Activated CD8-positive, alpha-beta memory T cell treated with anti-CD3 and anti-CD28 coated beads for 1 hour (primary cell): Measurements from ENCODE around the gene TMEM95.

Experiments
- DNase-seq, 2 donors: peaks; one replicate each; pipeline ENCODE4 v3.0.0-alpha.2; 2020; ENCODE audit warnings: low read depth in 1 of 2; ENCODE audit errors: extremely low read depth in 1 of 2

Gene TMEM95, protein sequence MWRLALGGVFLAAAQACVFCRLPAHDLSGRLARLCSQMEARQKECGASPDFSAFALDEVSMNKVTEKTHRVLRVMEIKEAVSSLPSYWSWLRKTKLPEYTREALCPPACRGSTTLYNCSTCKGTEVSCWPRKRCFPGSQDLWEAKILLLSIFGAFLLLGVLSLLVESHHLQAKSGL

DNA sequence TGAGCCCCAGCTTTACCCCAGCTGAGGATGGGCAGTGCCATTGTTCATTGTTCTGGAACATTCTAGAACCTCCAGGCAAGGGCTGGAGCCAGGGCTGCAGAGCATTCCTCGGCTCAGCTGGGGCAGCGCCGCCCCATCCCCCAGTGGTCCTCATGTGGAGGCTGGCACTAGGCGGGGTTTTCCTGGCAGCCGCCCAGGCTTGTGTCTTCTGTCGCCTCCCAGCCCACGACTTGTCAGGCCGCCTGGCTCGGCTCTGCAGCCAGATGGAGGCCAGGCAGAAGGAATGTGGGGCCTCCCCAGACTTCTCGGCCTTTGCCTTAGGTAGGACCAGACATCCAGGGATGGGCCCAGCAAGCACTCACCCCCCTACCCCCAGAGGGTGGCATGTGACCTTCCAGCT lies at the start of gene TMEM95:
TMEM95 (plus strand) TSS at position 104 of the 400 bp plus-strand sequence; CDS start at position 153, 49 bp downstream.
- no peak for DNase-seq

DNA sequence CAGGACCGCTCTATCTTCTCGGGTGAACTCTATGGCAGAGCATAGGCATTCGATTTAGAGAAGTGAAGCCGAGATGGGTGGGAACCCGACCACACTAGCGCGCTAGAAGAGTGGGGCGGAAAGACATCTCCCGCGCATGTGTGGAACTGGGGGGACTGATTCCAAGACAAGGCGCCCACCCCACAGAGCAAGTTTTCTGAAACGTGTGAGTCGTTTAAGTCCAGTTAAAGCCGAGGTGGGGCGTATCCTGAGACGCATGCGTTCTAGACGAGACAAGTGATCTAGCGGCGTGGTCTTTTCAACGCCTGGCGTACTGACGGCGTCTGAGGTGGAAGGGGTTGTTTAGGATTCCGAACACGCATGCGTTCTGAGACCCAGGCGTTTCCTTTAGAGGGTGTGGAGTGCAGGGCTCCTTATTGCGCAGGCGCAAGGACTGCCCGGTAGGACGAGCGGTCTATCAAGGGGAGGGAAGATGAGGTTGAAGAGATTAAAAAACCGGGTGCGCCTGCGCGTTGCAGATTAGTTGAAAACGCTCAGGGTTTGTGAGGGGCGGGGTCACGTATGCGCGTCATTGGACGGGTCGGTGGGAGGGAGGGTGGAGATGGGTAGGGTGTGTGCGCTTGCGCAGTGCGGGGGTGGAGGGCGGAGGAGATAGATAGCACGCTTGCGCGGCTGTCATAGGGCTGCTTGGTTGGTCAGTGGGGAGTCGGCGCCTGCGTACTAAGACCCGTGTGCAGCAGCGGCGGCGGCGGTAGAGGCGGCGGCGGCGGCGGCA lies 47.9 kb upstream of the TMEM95 start, which contains the start of gene EIF5A:
EIF5A (plus strand) TSS at position 718 of the 775 bp plus-strand sequence. CDS start 2,008 bp downstream, outside the sequence.
- DNase-seq, result peak; percentile 100

DNA sequence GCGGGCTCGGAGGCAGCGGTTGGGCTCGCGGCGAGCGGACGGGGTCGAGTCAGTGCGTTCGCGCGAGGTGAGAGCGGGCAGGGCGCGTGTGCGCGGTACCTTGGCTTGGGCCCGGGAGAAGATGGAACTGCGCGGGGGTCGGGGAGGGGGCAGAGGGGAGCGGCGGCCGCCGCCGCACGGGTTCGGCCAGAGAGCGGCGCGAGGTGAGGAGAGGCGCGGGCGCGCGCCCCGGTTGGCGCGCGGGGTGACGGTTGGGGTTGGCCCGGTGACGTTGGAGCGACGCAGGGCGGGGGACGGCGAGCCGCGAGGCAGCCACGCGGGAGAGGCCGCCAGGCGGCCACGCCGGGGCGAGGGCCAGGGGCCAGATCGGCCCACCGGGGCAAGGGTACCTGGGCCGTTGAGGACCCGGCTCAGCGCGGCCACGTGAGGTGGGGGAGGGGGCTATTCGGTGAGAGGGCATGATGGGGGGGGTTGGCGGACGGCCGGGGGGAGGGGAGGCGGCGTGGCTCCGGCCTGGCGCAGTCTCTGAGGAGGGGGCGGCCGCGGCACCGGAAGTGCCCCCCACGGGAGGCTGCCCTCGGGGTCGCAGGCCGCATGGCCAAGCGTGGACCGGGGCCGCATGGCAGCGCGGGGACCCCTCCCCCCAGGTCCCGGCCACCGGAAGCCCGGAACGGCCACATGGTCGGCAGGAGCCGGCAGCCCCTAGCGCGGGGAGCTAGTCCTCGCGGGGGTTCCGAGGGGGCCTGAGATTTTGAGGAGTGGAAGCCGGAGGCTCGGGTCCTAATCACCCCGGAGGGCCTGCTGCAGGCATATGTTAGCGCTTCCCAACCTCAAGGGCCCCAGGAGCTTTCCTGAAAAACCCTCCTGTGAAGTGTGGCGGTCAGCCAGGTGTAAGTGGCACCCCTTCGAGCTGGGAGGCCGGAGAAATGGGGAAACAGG lies 47.0 kb upstream of the TMEM95 start:
- DNase-seq, result peak in 1 of 2 donors; percentile 33

DNA sequence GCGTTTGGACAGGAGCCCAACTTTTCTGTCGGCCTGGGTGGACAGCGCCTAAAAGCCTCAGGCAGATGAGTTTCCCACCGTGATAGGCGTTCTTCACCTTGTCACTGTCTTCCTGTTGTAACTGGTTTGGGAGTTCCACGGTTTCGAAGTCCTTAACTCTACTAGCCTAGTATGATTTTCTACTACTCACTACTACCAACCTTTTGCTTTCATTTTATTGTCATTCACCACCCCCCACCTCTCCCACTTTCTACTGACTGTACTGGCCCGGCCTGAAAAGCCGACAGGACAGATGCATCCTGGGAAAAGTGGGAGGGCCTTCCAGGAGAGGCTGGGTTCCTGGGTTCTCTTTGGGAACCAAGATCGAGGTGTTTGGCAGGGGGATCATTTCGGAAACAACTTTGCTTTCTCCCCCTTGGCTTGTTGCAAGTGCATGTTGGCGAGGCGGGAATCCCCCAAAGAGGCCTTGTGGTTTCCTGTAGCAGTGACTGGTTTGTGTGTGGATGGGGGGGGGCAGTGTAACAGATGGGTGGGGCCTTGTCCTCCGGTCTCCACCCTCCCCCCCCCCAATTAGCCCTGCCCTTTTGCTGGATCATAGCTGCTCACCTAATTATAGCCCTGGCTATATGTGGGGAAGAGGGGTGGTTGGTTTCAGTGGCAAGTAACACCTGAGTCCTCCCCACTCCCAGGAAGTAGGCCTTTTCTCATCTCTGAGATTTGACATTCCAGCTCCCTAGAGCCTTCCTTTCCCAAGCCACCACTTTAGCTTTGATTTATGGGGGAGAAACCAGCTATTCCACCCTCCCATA lies 46.1 kb upstream of the TMEM95 start:
- DNase-seq, result peak; percentile 69 to 78

DNA sequence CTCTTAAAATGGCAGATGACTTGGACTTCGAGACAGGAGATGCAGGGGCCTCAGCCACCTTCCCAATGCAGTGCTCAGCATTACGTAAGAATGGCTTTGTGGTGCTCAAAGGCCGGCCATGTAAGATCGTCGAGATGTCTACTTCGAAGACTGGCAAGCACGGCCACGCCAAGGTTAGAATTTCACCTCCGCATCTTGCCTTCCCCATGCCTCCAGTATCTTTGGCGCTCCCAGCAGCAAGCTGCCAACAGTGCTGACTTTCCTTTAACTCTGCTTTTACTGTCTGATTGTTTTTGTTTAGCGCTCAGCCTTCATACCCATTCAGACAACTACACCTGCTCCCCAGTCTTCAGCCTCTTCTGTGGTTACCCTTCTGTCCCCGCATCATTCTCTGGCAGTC lies 45.3 kb upstream of the TMEM95 start:
- DNase-seq, result no peak

DNA sequence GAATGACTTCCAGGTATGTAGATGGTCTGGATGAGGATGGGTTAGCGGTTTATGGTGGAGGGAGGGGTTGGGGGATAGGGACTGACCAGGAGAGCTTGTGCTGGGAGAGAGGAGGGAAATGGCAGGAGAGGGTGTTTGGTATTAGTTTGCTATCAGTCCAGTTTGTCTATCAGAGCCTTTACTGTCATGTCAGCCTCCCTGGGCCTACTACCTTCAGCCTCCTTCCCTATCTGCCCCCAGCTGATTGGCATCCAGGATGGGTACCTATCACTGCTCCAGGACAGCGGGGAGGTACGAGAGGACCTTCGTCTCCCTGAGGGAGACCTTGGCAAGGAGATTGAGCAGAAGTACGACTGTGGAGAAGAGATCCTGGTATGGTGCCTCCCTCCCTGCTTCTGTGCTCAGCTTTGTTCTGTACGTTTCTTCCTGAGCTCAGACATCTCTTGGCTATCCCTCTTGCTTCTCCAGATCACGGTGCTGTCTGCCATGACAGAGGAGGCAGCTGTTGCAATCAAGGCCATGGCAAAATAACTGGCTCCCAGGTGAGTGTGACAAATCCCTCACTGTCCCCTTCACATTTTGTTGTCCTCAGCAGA lies 43.7 kb upstream of the TMEM95 start:
- no peak for DNase-seq

DNA sequence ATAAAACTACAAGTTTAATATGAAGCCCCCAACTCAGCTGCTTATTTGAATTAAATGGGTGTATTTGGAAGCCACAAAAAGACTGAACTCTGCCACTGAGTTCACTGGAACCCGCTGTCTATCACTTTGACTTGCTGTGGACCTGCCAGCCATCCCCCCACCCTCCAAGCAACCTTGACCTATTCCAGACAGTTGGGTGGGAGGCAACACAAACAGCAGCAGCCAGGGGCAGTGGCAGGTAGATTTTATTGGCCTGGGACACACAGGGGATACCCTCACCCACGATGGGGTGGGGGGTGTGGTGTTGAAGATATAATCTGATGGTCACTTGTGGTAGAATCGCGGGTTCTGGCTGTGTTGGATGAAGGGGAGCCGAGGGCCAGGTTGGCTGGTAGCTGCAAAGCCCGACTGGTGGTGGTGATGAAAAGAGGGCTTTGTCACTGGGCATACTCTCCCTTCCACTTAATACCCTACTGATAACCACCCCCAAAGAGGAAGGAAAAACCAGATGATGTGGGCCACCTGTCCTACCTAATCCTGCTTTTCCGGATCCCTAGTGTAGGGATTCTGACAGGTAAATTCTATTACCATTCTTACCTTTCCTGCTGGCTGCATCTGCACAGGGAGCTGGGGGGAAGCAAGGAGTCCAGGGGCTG lies 42.4 kb upstream of the TMEM95 start:
- DNase-seq, result no peak

DNA sequence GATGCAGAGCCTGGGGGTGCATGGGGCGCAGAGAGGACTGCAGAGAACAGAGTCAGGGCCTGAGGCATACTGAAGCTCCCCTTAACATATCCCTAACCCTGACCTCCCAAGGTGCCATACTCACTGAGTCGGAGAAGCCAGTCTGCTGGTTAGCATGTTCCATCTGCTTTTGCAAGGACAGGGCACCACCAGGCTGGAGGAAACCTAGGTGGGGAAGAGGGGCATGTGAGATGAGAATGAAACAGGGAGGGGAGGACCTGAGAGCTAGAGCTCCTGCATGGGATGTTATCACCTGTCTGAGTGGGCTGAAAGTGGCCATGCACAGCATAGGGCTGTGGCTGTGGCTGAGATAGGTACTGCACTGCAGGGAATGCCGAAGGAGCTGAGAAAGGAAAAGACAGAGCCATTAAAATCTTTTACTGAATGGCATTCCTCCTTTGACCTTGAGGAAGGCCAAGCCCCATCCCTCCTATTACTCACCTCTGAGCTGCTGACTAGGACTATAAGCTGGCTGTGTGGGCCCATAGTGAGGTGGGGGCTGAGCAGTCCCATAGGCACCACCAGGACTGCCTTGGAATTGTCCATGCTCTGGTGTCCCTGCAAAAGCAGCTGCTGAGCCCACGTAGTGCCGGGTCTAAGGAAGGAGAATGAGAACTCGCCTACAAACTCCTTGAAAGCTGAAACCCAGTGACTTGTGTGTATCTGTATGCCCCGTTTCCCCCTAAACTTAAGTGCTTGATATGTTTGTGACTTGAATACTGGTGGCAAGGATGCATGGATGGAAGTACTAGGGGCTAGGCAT lies 41.7 kb upstream of the TMEM95 start:
- no peak for DNase-seq

DNA sequence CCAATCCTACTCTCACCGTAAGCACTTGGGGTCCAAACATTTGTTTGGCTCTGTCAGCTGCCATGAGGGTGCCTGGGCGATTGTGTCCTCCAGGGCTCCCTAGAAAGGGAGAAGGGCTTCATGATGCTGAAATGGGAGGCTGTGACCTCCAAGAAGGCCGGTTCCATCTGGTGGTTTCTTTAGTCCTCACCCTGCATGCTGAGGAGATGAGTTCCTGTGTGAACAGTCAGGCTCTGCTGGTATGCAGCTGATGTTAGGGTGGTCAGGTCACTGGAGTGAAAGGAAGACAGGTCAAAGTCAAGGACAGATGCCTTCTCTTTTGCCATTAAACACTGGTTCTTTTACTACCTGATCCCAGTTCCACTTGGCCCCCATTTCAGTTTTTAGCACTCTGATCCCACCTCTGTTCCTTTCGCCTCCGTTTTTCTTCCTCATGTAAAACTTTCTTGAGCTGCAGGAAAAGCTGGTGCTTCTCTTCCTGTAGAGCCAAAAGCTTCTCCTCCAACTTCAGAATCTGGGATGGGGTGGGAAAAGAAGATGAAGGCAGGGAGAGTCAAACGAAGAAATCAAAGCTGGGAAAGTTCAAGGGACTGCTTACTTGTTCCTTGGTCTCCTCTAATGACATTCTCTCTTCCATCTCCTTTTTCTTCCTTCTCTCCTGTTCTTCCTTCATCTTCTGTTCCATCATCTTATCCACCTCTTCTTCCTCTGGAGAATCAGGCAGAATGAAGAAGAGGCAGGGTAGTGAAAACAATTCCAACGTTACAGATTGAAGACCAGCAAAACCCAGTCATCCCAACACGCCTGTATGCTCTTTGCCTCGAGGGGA lies 40.9 kb upstream of the TMEM95 start:
- no peak for DNase-seq

DNA sequence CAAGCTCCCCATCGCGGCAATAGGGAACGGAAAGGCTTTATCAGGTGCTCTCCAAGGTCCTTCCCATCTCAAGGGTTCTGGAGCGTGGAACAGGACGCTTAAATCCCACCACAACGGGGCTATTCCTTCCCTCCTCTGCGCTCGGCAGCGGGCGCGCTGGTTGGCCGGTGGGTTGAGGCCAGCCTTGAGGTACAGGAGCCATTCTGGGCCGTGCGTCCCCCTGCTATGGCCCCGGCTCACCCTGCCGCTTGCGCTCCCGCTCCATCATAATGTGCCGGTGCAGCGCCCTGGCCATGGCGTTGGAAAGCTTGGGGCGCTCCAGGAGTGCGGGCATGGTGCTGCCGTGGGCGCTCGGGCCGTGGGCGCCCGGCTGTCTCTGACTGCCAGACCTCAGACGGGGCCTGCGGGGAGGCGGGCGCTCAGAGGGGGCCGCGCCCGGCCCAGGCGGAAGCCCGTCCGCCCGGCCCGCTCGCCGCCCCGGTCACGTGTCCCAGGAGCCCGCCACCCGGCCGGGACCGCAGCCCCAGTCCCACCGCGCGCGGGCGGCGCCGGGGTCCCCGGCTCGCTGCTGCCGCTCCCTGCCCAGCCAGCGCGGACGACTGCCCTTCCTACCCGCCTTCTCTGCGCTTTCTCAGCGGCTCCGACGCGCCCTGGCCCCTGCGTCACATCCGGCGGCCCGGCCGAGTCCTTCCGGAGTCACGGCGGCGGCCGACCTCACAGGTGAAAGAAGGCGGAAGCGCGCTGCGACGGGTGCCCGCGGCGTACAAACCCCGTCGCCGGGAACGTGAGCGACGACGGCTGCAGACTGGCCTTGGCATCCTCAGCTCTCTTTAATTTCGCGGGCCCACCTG lies 40.0 kb upstream of the TMEM95 start, which contains the start of gene GPS2:
GPS2 (minus strand) TSS at position 642 of the 851 bp plus-strand sequence; CDS start at position 334, 308 bp downstream.
- DNase-seq, result peak; percentile 76 to 91

DNA sequence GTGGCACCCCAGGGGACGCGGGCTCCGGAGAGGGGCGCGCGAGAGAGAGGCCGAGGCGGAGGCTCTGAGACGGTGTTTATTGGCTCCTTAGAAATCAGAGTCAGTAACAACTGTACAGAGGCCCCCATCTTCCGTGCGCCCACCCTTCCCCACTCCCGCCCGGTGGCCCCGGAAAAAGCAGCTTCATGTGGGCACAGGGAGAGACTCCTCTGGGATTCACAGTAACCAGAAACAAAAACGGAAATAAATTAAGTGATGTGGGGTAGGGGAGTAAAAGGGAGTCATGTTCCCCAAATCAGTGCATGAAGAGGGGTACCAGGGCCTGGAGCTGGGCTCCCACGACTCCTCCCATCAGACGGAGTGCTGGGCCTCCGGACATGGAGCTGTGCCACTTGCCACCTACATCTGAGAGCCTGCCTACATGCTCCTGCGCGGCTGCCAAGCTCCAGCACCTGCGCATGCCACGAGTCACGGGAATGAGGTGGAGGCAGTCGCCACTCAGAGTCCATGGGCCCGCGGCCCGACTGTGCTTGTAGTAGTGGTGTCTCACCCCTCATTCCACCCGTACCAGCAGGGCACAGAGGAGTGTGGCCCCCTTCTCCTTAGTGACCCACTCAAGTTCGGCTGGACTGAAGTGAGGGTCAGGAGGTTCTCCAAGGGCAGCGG lies 39.3 kb upstream of the TMEM95 start:
- DNase-seq, result no peak

DNA sequence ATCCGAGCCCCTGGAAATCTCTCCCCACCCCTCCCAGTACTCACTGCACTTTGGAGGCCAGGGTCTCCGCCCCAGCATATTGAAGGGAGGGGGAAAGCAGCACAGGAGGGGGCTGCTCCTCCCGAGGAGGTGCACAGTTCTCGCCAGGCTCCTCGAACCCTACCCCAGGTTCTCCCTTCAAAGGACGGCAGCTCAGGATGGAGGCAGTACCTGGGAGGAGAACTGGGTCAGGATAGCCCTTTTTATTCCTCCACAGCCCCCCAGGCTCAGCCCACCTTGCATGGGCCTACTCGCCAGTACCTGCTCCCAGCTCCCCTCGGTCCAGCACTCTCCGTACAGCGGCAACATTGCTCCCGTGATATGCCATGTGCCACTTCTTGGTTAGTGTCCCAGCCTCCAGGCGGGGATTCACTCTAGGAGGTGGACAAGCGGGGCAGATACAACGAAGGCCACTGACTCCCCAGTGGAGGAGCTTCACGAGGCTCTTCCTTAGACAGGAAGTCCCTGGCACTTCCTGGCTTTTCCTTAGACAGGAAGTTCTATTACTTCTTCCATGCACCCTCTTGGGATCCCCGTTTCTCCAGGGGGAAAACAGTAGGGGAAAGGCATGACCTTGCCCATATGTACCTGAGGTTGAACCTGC lies 37.7 kb upstream of the TMEM95 start:
- DNase-seq, result no peak

DNA sequence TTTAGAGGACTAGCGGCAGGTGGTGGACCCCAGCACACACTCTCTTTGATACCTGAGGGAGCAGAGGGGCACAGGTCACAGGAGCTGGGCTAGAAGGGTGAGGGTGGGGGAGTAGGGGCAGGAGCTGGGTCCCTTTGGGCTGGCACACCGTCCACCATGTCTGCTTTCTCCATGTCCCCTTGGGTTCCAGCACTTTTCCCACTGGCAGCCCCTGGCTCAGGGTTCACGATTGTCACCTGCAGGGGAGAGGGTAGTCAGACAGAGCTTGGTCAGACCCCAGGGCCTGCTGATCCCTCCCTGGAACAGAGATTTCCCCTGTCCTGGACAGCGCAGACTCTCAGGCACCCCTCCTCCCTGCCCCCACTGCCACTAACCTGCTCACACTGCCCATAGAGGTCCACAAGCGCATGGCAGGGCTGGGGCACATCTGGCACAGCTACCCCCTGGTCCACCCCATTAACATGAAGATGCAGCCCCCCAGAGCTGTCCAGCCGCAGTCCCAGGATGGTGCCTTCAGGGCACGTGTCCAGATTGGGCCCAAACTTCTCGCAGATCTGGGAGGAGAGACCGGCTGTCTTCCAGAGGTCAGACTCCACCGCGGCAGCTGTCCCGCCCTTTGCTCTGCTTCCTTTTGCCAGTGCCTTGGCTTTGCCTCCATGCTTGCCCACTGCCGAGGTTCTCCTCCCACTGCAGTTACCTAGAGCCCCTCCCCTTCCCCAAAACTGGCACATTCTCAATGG lies 36.7 kb upstream of the TMEM95 start:
- no peak for DNase-seq

DNA sequence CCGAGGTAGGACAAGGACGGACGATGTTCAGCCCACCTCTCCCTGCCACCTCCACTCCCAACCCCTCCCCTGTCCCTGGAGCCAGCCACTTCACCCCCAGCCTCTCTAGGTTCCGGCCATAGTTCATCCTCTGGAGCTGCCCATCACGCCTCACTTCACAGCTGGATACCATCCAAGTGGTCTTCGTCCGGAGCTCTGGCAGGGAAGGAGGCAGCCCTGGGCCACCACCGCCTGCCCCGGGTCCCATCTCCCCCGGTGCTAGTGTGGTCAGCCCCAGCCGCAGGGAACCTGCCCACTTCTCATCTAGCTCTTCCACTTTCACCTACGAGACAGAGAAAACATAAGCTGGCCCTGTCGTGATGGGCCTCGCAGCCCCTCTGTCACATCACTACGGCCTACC lies 33.5 kb upstream of the TMEM95 start:
- no peak for DNase-seq

DNA sequence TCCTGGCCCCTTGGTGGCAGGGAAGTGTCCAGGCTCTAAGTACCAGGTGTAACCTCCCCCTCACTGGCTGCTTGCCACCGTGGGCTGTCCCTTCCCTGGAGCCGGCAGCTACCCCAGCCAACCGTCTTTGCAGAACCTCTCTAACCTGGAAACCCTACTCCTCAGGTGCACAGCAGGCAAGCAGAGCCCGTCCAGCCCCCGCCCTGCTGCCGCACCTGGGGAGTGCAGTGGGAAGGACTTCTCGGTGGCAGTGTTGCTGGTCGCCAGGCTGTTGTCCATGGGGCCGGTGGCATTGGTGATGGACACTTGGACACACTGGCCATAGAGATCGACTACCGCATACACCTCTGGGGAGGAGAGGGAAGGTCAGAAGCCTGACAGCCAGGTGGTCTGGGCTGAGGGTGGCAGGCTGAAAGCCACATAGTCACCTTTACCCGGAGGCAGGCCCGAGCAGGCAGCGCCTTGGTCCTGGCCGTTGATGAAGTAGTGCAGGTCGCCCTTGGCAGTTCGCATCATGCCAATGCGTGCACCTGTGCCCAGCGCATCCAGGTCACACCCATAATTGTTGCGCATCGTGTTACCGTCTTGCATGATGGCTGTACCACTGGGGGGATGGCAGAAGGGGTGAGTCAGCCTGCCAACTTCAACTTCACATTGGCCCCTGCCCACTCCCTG lies 32.3 kb upstream of the TMEM95 start:
- no peak for DNase-seq
